NT2/D1 (cell line): ENCODE data around the gene LSAMP.

Source experiments
- YY1 ChIP-seq: IDR thresholded peaks from 2 replicates; pipeline ENCODE4 v1.6.1; 2011; ENCODE audit not compliant: insufficient read length, insufficient read depth
- ZNF274 ChIP-seq: IDR thresholded peaks from 2 replicates; pipeline ENCODE4 v1.6.1; 2011; ENCODE audit warnings: mild to moderate bottlenecking, low read depth, low read length

GRCh38 chr3:116301422-116301821 is 143.9 kb downstream of the LSAMP start:
- TF ChIP-seq YY1 (no peak), ZNF274 (no peak)
